Karpas-422 (cell line): ENCODE results near the gene POU6F2. TPM values are rescaled to one million over a fixed set of nuclear protein-coding genes. Genes with fewer than 3 reads are reported as not detected.
"Not testable (repeated sequence)": the region's sequence is repeated elsewhere in the genome, so short reads cannot be mapped to it uniquely, and the experiment has no call there.

Source experiments
- DNase-seq: peaks from one replicate; pipeline ENCODE4 v3.0.0-alpha.2; 2015
- H2AFZ ChIP-seq: fragments of 200-600 bp; sonication (generic); 2 replicates; pipeline ENCODE4 v1.6.1; 2014; ENCODE audit warnings: antibody characterized with exemption, low read length, mixed read lengths
- H3K27ac ChIP-seq: fragments of 200-600 bp; sonication (generic); 2 replicates; pipeline ENCODE4 v1.5.1; 2014; ENCODE audit warnings: mild to moderate bottlenecking, low read length, moderate library complexity
- H3K27me3 ChIP-seq: fragments of 200-600 bp; sonication (generic); 2 replicates; pipeline ENCODE4 v1.6.1; 2014; ENCODE audit warnings: low read length, mixed read lengths
- H3K36me3 ChIP-seq: fragments of 200-600 bp; sonication (generic); 2 replicates; pipeline ENCODE4 v1.6.1; 2014; ENCODE audit warnings: low read length, mixed read lengths; ENCODE audit not compliant: insufficient read depth
- H3K4me1 ChIP-seq: fragments of 200-600 bp; sonication (generic); 2 replicates; pipeline ENCODE4 v1.6.1; 2014; ENCODE audit warnings: mild to moderate bottlenecking, low read length, mixed read lengths
- H3K4me2 ChIP-seq: fragments of 200-600 bp; sonication (generic); 2 replicates; pipeline ENCODE4 v1.6.1; 2014; ENCODE audit warnings: low read length, low read depth, mild to moderate bottlenecking; ENCODE audit not compliant: poor library complexity, severe bottlenecking
- H3K4me3 ChIP-seq: fragments of 200-600 bp; sonication (generic); 2 replicates; pipeline ENCODE4 v1.5.1; 2014; ENCODE audit warnings: mild to moderate bottlenecking, antibody characterized with exemption, low read length, mixed read lengths
- H3K79me2 ChIP-seq: fragments of 200-600 bp; sonication (generic); 2 replicates; pipeline ENCODE4 v1.6.1; 2014; ENCODE audit warnings: mild to moderate bottlenecking, low read length, mixed read lengths
- H3K9ac ChIP-seq: fragments of 200-600 bp; sonication (generic); 2 replicates; pipeline ENCODE4 v1.6.0; 2014; ENCODE audit warnings: low read length
- H3K9me2 ChIP-seq: fragments of 200-600 bp; sonication (generic), shearing (Covaris generic); replicated peaks from 2 replicates; pipeline ENCODE4 v1.6.0; 2014; ENCODE audit warnings: mild to moderate bottlenecking, low read length, moderate library complexity; ENCODE audit not compliant: insufficient read depth
- H3K9me3 ChIP-seq: fragments of 300-700, 200-600 bp; sonication (generic); 2 replicates; pipeline ENCODE4 v1.6.1; 2014; ENCODE audit warnings: low read length, mixed read lengths
- H4K20me1 ChIP-seq: fragments of 200-600 bp; sonication (generic); 2 replicates; pipeline ENCODE4 v1.6.1; 2014; ENCODE audit warnings: mild to moderate bottlenecking, antibody characterized with exemption, low read length, low read depth; ENCODE audit not compliant: insufficient read depth
- total RNA-seq: library from RNA; depleted of rRNA; stranded (reverse); fragments of >200 nt; shearing (Covaris generic); gene quantifications from 2 replicates; pipeline ENCODE4 v1.2.3, GENCODE V29; 2014; ENCODE audit warnings: low replicate concordance

The POU6F2 gene
- total RNA-seq, 1 experiment from 2014 or later, result not detected

- Histone ChIP-seq H3K4me2 (no peak overlapping the region), H3K4me3 (no peak overlapping the region), H3K4me1 (peaks cover 3% of the 10 kb centered on the region; the same call in 1 of the 2 replicates), H3K9me3 (no peaks in the 10 kb centered on the region), H3K27me3 (no peaks in the 10 kb centered on the region), H4K20me1 (no peaks in the 10 kb centered on the region), H2AFZ (no peak overlapping the region), H3K9me2 (no peaks in the 10 kb centered on the region), H3K79me2 (no peaks in the 10 kb centered on the region), H3K36me3 (no peaks in the 10 kb centered on the region), H3K27ac (no peak overlapping the region), H3K9ac (no peak overlapping the region)
- no peak for DNase-seq
These were observed 39.7 kb upstream of the POU6F2 start for GRCh38 chr7:38938001-38938485.

GRCh38 chr7:38938589-38938988, 39.1 kb upstream of the POU6F2 start:
- H3K9me3 ChIP-seq, result no peaks in the 10 kb centered on the region
- peaks cover 3% of the 10 kb centered on the region; the same call in 1 of the 2 replicates for H3K4me1 ChIP-seq
- no peaks in the 10 kb centered on the region for H3K9me2 ChIP-seq
- no peaks in the 10 kb centered on the region for H3K79me2 ChIP-seq
- H2AFZ ChIP-seq, result no peak overlapping the region
- DNase-seq, result no peak
- no peak overlapping the region for H3K4me3 ChIP-seq
- H4K20me1 ChIP-seq, result no peaks in the 10 kb centered on the region
- no peak overlapping the region for H3K9ac ChIP-seq
- H3K27ac ChIP-seq, result no peak overlapping the region
- H3K36me3 ChIP-seq, result no peaks in the 10 kb centered on the region
- H3K27me3 ChIP-seq, result no peaks in the 10 kb centered on the region
- H3K4me2 ChIP-seq, result no peak overlapping the region

GRCh38 chr7:38940774-38941173, 36.9 kb upstream of the POU6F2 start:
- H3K27ac ChIP-seq, result no peak overlapping the region
- DNase-seq, result no peak
- H3K4me2 ChIP-seq, result no peak overlapping the region
- H3K9ac ChIP-seq, result no peak overlapping the region
- no peaks in the 10 kb centered on the region for H3K9me3 ChIP-seq
- H3K79me2 ChIP-seq, result no peaks in the 10 kb centered on the region
- H3K27me3 ChIP-seq, result no peaks in the 10 kb centered on the region
- H2AFZ ChIP-seq, result no peak overlapping the region
- H4K20me1 ChIP-seq, result no peaks in the 10 kb centered on the region
- no peaks in the 10 kb centered on the region for H3K9me2 ChIP-seq
- H3K4me3 ChIP-seq, result no peak overlapping the region
- no peaks in the 10 kb centered on the region for H3K36me3 ChIP-seq
- H3K4me1 ChIP-seq, result peaks cover 3% of the 10 kb centered on the region; the same call in 1 of the 2 replicates

GRCh38 chr7:38942431-38943051, 35.2 kb upstream of the POU6F2 start:
- Histone ChIP-seq H3K4me3 (no peak overlapping the region), H3K9me3 (no peaks in the 10 kb centered on the region), H3K36me3 (no peaks in the 10 kb centered on the region), H3K9me2 (no peaks in the 10 kb centered on the region), H3K9ac (no peak overlapping the region), H4K20me1 (no peaks in the 10 kb centered on the region), H3K4me2 (no peak overlapping the region), H3K79me2 (no peaks in the 10 kb centered on the region), H3K4me1 (peaks cover 3% of the 10 kb centered on the region; the same call in 1 of the 2 replicates), H2AFZ (no peak overlapping the region), H3K27me3 (no peaks in the 10 kb centered on the region), H3K27ac (no peak overlapping the region)
- DNase-seq, result no peak

DNA sequence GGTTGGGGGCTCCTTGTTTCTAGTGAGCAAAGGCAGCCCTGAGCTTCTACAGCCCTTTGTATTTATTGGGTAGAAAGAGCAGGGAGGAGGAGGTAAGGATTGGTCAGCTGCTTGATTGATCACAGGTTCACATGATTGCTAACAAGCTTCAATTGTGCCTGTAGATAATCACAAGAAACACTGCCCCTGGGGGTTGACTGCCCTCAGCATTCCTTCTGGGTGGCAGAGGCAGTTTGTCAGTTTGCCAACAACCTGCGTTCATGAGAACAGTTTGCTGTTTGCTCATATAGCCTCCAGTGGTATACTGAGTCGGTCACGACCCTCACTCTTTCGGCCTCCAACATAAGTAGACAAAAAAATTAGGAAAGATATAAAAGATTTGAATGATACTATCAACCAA, 30.2 kb upstream of the POU6F2 start:
- not testable (repeated sequence) for DNase-seq, H3K4me1 ChIP-seq, H3K79me2 ChIP-seq, H3K4me3 ChIP-seq, H3K4me2 ChIP-seq, H3K9me3 ChIP-seq, H3K27me3 ChIP-seq, H3K9ac ChIP-seq, H3K27ac ChIP-seq, H4K20me1 ChIP-seq, H2AFZ ChIP-seq, H3K9me2 ChIP-seq, H3K36me3 ChIP-seq

- DNase-seq, result no peak
- Histone ChIP-seq H3K79me2 (no peaks in the 10 kb centered on the region), H3K27me3 (no peaks in the 10 kb centered on the region; the same call in 1 of the 2 replicates), H3K9me2 (no peaks in the 10 kb centered on the region), H3K36me3 (no peaks in the 10 kb centered on the region), H3K9ac (no peak overlapping the region), H3K27ac (no peak overlapping the region), H3K4me2 (no peak overlapping the region), H3K4me1 (no peaks in the 10 kb centered on the region), H2AFZ (no peak overlapping the region), H3K9me3 (no peaks in the 10 kb centered on the region), H3K4me3 (no peak overlapping the region), H4K20me1 (no peaks in the 10 kb centered on the region)
These were observed 27.4 kb upstream of the POU6F2 start for GRCh38 chr7:38950309-38950708.

- H3K79me2 ChIP-seq, result no peaks in the 10 kb centered on the region
- H4K20me1 ChIP-seq, result no peaks in the 10 kb centered on the region
- H3K4me3 ChIP-seq, result no peak overlapping the region
- H2AFZ ChIP-seq, result no peak overlapping the region
- H3K27ac ChIP-seq, result no peak overlapping the region
- no peaks in the 10 kb centered on the region; the same call in 1 of the 2 replicates for H3K27me3 ChIP-seq
- H3K4me1 ChIP-seq, result no peaks in the 10 kb centered on the region
- no peak overlapping the region for H3K9ac ChIP-seq
- H3K9me3 ChIP-seq, result no peaks in the 10 kb centered on the region
- DNase-seq, result no peak
- no peak overlapping the region for H3K4me2 ChIP-seq
- no peaks in the 10 kb centered on the region for H3K36me3 ChIP-seq
- H3K9me2 ChIP-seq, result no peaks in the 10 kb centered on the region
These were observed 26.5 kb upstream of the POU6F2 start for GRCh38 chr7:38951213-38951612.

DNA sequence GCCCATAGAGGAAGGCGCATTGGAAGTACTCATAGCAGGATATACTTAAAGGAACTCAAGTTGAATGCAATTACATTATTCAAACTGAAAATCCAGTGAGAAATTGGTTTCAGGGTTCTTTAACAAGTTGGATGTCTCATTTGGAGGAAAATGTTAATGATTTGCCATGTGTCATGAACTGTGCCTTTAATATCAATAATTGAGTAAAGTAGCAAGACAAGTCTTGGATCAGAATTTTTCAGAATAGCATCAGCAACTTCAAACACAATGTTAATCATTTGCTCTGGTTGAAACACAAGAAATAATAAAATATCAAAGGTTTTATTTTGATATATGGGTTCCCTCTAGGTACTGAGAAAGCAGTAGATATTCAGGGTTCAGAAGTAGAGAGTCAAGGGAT, 24.5 kb upstream of the POU6F2 start:
- Histone ChIP-seq H3K9me3 (no peaks in the 10 kb centered on the region), H3K27ac (no peak overlapping the region), H3K4me1 (no peaks in the 10 kb centered on the region), H2AFZ (no peak overlapping the region), H3K4me2 (no peak overlapping the region), H3K36me3 (no peaks in the 10 kb centered on the region), H3K4me3 (no peak overlapping the region), H4K20me1 (no peaks in the 10 kb centered on the region), H3K9ac (no peak overlapping the region), H3K27me3 (no peaks in the 10 kb centered on the region; the same call in 1 of the 2 replicates), H3K79me2 (no peaks in the 10 kb centered on the region), H3K9me2 (no peaks in the 10 kb centered on the region)
- no peak for DNase-seq
